SKM-1 (cell line): ENCODE results near the gene PLEKHM3.
"Not testable (repeated sequence)": the region's sequence is repeated elsewhere in the genome, so short reads cannot be mapped to it uniquely, and the experiment has no call there.

Experiments used
- DNase-seq: peaks from one replicate; lab custom pipeline; 2025; ENCODE audit not compliant: unreplicated experiment; lab: John Stamatoyannopoulos, UW

The PLEKHM3 gene

DNA sequence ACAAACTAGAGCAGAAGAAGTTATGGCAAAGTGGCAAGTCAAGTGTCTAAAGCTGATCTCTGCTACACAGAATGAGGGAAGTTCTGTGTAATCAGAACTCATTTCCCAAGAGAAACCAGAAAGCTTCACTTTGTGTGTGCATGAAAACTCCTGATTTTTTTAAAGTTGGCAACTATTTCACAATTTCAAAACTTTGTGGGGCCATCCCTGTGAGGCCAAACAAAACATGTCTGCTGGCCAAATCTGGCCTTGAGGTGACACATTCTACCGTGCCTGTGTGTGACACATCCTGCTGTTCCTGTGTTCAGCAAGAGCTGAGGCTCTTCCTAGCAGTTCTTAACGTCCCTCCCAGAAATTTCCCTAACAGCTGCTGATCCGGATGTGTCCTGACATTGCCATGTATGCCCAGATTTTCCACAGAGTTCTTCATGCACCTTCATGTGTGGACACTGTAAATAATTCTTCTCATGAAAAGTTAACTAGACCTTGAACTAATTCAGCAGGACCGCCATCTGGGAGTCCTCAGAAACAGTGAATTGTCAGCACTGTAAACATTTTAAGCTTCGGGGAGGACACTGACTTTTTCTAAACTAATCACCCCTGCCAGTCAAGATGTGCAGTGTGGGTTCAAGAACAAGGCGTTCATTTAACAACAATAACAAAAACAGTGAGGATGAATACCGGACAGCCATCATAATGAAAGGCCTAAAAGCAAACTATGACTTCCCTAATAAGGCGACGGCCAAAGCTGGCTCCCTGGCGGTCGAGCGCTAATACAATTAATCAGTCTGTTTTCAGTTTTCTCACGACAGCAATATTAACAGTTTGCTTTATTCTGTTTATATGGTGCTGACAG, 99.0 kb downstream of the PLEKHM3 start:
- no peak for DNase-seq

DNA sequence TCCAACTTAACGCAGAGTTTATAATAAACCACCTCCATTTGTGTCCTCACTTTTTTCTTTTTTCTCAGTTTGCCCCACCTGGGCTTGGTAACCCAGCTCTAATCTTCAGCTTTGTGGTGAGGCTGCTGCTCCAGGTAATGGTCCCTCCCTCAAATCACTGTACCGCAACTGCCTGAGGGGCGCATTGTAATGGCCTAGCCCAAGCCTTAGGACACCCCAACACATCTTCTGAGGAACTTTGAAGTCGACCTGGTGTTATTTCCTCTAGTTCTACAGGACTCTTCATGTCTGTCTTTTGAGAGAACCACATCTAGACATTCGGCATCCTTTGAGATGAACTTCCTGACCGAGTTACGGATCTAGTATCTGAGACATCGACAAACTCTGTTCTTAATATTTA, 99.7 kb downstream of the PLEKHM3 start:
- no peak for DNase-seq

DNA sequence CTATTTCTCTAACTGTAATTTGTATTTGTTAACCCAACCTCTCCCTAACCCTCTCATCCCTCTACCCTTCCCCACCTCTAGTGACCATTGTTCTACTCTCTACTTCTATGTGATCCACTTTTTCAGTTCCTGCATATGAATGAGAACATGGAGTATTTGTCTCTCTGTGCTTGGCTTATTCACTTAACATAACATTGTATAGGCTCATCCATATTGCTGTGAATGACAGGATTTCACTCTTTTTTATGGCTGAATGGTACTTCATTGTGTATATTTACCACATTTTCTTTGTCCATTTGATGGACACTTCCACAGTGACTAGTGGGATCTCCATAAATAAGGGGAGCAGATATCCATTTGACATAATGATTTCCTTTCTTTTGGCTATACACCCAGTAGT, 103.7 kb downstream of the PLEKHM3 start:
- DNase-seq: no peak

DNA sequence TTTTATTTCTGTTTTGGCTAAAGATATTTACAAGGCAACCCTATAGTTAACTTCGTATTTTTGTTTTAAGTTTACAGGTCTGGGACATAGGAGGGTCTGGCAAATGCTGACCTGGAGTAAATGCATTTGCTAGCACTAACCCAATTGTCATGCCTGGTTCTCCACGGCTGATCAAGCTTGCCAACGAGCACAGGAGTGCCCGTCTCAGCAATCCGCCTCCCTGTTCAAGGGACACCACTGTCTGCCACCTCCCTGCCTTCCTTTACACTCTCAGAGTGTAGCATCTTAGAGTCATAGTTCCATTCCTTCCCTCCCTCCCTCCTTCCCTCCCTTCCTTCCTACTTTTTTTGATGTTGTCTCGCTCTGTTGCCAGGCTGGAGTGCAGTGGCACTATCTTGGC, 104.6 kb downstream of the PLEKHM3 start:
- no peak for DNase-seq

DNA sequence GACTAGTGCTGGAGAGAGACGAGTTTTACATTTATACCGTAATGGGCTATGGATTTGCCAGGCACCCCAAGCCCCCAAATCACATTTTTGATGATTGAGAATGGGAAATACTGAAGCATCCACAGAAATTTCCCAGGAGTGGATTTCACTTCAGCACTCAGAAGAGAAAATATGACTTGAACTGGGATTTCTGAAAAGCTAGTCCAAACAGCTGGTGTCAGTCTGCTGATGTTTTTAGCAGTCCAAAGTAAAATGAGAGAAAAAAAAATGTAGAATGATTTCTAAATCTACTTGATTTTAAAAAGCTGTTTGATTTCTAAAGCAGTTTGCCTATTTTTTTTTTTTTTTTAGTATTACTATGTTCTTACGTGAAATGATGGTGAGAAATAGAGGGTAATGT, 105.0 kb downstream of the PLEKHM3 start:
- DNase-seq: no peak

DNA sequence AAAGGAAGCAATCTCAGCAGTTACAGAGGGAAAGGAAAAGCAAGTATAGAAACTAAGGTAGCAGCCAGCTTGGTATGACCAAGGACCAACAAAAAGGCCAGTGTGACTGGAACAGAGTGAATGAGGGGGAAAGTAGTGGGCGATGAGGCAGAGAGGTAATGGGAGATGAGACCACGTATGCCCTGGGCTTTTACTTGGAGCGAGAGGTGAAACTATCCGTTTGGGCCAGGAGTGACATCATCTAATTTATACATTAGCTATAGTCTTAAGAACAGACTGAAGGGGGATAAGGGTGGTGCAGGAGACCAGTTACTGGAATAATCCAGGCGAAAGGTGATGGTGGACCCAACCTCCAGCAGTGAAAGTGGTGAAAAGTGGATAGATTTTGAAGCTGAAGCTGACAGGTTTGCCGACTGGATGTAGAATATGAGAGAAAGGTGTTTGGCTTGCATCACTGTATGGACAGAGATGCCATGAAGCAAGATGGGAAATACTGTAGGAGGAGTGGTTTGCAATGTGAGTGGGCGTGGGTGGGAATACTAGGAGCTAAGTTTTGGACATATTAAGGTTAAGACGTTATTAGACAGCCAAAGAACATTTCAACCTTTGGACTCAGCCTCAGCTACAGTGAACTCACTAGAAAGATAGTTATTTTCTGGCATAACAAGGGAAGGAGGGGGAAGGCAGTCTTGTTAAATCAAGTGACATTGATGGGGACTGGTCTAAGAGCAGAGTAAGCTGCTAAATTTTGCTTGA, 106.0 kb downstream of the PLEKHM3 start:
- no peak for DNase-seq

DNA sequence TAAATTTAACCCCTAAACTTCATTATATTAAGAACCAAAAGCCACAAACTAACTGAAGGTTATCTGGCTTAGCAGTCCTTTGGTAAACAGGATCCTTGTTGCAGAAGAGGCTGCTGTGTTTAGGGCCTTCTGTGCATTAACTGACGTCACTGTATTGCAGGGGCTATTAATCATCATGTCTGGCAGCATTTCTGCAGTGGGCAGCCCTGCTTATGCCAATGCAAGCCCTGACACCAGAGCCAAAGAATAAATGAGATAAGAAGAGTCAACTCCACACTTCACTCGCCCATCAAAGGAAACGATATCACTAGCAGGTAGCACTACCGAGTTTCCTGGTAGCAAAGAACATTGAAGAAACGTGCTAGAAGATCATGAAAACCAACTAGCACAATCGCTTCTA, 110.6 kb downstream of the PLEKHM3 start:
- no peak for DNase-seq

DNA sequence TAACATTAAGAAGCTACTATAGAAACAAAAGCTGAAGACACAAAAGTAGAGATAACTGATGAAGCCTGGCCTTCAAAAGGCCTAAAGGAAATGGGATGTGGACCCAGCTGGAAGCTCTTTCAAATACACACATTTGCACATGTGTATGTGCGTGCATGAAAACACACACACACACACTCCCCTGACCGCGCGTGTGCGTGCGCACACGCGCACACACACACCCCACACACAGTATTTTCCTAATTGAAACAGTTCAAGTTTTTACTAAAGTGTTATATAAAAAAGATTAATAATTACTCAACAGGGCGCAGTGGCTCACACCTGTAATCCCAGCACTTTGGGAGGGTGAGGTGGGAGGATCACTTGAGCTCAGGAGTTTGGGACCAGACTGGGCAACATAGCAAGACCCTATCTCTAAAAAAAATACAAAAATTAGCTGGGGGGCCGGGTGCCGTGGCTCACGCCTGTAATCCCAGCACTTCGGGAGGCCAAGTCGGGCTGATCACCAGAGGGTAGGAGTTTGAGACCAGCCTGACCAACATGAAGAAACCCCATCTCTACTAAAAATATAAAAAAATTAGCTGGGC, 111.5 kb downstream of the PLEKHM3 start:
- no peak for DNase-seq

DNA sequence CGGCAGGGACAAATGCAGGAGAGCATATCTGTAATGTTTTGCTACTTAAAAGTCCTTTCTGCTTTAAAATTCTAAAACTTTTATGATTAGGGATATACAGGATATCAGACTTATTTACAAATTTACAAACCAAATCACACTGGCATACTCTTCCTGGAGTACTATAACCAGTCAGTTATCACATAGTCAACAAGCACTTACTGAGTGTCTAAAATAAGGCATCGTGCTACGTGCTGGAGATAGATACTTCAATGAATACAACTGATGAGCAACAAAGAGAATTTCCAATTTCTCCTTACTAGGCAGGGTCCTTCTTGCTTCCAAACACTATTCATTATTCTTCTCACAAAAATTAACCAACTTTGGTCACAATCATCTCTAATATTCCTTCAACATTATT, 113.5 kb downstream of the PLEKHM3 start:
- DNase-seq: no peak

DNA sequence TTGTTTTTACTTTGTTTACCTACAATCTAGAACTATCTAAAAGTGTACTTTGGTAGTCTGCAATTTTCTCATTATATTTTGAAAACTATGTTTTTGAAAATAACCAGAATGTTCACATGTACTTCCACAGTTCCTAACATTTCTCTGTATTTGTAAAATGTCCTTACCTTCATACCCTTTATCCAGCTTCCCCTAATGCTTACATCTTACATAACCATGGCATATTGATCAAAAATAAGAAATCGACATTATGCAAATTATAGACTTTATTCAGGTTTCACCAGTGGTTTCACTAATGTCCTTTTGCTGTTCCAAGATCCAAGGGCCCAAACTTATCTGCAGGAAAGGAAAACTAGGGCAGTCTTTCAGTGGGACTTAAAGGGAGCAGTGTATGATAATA, 114.1 kb downstream of the PLEKHM3 start:
- DNase-seq: no peak

DNA sequence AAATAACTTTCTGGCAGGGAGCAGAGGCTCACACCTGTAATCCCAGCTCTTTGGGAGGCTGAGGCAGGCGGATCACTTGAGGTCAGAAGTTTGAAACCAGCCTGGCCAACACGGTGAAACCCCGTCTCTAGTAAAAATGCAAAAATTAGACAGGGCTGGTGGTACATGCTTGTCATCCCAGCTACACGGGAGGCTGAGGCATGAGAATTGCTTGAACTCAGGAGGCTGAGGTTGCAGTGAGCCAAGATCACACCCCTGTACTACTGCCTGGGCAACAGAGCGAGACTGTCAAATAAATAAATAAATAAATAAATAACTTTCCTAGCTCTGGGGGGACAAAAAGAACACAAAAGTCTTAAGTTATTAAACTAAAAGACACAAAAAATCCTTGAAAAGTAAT, 118.8 kb downstream of the PLEKHM3 start:
- DNase-seq: not testable (repeated sequence)

DNA sequence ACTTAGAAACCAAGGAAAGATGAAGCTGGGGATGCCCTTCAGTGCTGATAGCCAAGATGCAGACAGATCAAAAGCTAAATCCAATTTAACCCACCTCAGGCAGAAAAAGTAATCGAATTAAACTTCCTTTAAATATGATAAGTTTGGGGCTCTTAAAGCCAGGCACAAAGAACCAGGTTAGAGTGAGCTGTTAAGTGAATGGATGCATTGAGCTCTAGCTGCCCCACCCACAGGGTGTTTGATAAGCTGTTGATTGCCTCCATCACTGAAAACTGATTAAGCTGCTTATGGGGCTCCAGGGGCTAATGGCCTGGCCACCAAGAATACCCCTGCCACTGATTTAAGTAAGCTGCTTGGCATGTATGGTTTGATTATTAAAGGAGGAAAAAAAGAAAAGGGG, 119.8 kb downstream of the PLEKHM3 start:
- DNase-seq: no peak

DNA sequence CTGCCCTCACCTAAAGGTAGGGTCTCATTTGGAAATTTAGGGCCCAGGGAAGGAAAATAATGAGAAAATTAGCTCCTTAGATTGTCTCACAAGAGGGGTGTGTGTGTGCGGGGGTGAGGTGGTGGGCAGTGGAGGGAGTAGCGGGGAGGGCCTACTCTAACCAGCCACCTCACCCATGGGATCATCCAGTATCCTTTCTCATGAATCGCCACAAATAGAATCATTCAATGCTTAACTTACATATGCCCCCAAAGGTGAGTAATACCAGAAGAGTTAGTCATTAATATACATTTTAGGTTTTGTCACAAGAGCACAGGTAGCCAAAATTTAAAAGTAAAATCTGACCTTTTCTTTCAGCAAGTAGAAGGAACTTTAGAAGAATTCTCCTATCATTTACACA, 122.1 kb downstream of the PLEKHM3 start:
- DNase-seq: no peak

DNA sequence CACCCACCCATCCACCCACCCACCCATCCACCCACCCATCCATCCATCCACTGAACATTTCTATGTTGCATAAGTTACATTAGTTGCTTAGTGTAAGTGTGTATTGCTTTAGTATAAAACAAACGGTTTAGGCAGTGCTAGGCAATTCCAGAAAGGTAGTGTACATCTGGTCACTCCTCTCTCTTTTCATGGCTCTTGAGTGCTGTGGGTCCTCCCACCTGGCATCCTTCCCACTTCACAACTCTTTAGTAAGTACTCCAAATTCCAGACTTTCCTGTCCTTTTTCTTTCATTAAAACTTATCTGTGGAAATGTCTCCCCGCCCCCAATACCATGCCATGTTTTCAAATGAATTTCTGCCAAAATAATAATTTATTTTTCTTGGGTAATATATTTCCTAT, 122.5 kb downstream of the PLEKHM3 start:
- no peak for DNase-seq

DNA sequence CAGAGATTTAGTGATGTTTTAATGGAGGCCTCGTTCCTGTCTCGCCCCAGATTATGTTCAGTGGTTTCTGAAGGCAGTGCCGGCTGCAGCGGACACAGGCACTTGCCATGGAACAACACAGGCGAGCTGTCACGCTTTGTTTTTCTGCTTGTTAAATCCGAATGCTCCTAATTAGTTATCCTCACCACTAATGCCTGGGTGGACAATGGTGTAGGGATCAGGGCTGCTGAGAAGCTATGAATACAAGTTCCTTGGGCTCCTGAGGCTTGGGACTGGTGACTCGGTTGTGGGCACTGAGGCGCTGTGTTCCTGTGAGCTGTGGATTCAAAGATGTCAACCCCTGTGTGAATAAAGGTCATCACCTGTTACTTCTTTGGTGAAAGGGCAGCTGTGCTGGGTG, 123.5 kb downstream of the PLEKHM3 start:
- DNase-seq: no peak

DNA sequence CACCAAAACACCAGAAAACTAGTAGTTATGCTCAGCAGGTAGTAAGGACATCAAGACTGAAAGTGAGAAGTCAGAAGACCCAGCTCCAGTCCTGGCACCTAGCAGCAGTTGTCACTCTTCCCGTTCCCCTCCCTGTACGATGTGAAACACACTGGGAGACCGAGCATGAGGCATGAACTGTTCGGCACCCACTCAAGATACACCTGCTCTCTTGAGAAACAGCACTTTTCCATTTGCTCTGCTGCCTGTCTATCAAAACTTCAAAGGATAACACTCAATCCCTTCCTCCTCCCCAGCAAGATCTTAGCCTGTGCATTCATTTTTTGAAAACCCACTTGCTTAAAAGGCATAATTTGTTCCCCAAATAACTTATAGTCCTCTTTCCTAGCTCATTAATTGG, 123.9 kb downstream of the PLEKHM3 start:
- no peak for DNase-seq

DNA sequence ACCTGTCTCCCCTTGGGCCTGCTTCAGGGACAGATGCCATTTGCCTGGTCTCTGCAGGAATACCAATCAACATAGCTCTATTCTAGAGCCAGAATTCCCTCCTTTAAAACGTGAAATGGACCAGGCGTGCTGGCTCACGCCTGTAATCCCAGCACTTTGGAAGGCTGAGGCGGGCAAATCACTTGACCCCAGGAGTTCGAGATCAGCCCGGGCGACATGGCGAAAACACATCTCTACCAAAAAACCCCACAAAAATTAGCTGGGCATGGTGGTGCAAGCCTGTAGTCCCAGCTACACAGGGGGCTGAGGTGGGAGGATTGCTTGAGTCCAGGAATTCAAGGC, 127.0 kb downstream of the PLEKHM3 start:
- no peak for DNase-seq

DNA sequence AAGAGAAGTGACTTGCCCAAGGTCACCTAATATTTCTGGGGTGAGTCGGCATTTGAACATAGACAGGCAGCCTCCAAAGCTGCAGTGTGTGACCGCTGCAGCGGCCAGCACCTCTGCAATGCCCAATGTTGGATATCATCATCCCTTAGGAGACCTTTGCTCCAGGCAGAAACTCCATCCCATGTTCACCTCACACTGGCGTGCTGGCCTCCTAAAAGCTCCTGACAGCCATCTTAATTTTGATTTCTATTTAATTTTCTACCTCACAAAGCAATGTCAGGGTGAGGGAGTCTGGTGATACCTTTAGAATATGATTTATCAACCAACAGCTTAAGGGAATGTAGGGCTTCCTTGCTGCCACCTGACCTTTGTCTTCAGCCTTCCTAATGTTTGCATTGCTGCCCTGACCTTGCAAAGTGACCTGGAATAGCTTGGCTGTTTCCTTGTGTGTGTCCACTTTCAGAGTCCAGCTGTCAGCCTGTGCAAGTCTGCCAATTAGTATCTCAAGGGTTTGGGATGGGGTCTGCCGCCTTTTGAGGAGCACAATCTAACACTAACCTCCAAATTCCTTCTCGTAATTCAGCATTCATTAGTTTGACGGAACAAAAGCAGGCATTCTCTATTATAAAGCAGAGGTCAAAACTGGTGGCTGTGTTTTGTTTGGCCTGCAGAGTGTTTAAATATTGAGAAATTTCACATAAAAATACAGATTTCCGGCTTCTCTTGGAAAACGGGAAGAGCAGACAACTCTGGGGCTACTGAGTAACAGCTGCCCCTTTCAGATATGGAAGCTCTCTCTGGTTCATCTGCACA, 127.6 kb downstream of the PLEKHM3 start:
- no peak for DNase-seq

DNA sequence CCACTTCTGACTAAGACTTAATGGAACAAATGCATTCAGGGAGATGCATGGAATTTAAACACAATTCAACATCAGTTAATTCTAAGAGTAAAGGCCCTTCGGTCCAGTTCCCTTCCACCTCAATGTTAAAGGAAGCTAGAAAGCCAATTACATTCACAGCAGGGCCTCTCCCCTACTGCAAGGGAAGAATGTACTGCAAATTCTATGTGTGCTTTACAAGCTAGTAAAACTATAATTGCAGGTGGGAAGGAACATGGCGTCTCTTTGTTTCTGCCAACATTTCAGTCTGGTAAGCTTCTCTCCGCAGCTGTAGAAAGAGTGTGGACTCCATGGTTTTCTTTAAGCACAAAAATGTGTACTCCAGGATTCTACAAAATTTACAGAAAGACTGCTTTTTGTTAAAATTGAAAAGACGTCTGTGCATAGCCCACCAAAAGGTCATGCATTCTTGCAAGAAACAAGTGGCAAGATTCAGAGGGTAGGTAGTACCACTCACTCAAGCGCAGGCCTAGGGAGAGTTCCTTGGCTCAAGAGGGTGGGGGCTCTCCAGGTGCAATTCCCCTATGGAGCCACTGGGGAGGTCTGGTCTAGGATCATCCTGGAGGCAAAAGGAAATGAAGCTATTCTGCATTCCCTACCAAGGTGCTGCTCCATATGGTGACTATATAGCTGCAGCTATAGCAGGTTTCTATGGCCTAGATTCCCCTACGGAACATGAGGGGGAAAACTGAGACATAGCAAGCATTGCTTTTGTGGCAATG, 128.6 kb downstream of the PLEKHM3 start:
- no peak for DNase-seq

DNA sequence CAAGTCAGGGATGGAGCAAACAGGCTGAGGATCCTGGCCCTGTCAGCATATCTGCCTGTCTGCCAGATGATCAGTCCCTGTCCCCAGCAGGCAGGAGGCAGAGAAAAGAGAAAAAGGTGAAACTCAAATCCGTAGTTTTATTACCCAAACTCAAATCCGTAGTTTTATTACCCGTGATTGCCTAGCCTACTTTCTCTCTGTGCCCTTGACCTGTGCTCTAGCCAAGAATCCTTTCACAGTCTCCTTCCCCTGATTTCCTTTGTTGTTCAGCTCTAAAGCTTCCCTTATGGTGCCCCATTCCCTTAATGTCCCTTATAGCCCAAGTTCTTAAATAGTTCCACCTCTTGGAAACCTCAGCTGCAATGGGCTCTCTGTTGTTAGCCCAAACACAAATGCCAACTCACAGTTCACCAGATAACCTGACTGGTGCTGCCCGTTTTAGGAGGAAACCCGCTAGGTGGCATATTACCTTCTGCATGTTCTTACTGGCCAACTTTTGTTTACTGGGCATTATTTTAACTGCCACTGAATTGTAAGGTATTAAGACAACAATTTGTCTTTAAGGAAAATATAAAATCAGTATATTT, 130.0 kb downstream of the PLEKHM3 start:
- no peak for DNase-seq
